H9 (cell line): ENCODE data around the gene BOD1. TPM values are rescaled to one million over a fixed set of nuclear protein-coding genes. Genes with fewer than 3 reads are reported as not detected.

Experiments used
- DNase-seq: peaks from one replicate; pipeline ENCODE4 v3.0.0-alpha.2; 2017
- H2AFZ ChIP-seq: one replicate; pipeline ENCODE4 v1.6.1; 2013; ENCODE audit warnings: mild to moderate bottlenecking, low read length, control low read depth, moderate library complexity
- H2AK5ac ChIP-seq: 2 replicates; pipeline ENCODE4 v1.6.1; 2013; ENCODE audit warnings: low read length, control low read depth, mixed read lengths; ENCODE audit not compliant: insufficient read length
- H2BK120ac ChIP-seq: one replicate; pipeline ENCODE4 v1.6.1; 2013; ENCODE audit warnings: low read depth, mild to moderate bottlenecking, low read length, control low read depth, inconsistent platforms; ENCODE audit not compliant: poor library complexity, severe bottlenecking
- H2BK12ac ChIP-seq: 2 replicates; pipeline ENCODE4 v1.6.1; 2013; ENCODE audit warnings: low read length, control low read depth, mixed read lengths, low read depth; ENCODE audit not compliant: insufficient read length
- H2BK15ac ChIP-seq: 2 replicates; pipeline ENCODE4 v1.6.1; 2013; ENCODE audit warnings: low read depth, low read length, control low read depth
- H2BK20ac ChIP-seq: one replicate; pipeline ENCODE4 v1.6.1; 2013; ENCODE audit warnings: low read depth, mild to moderate bottlenecking, low read length, control low read depth, inconsistent platforms; ENCODE audit not compliant: poor library complexity, severe bottlenecking
- H2BK5ac ChIP-seq: 2 replicates; pipeline ENCODE4 v1.6.1; 2013; ENCODE audit warnings: low read length, control low read depth, mixed read lengths; ENCODE audit not compliant: insufficient read length
- H3K14ac ChIP-seq: 2 replicates; pipeline ENCODE4 v1.6.1; 2013; ENCODE audit warnings: low read length, control low read depth; ENCODE audit not compliant: insufficient read depth
- H3K18ac ChIP-seq: 2 replicates; pipeline ENCODE4 v1.6.1; 2013; ENCODE audit warnings: low read depth, mild to moderate bottlenecking, mixed read lengths, low read length, control low read depth; ENCODE audit not compliant: insufficient read length
- H3K23ac ChIP-seq: 2 replicates; pipeline ENCODE4 v1.6.1; 2013; ENCODE audit warnings: low read length, control low read depth, mixed read lengths, low read depth; ENCODE audit not compliant: insufficient read length
- H3K23me2 ChIP-seq: 2 replicates; pipeline ENCODE4 v1.6.1; 2013; ENCODE audit warnings: low read depth, mild to moderate bottlenecking, mixed read lengths, low read length, control low read depth; ENCODE audit not compliant: insufficient read length, poor library complexity, severe bottlenecking
- H3K27ac ChIP-seq: 2 replicates; pipeline ENCODE4 v1.5.1; 2013; ENCODE audit warnings: low read length, control low read depth, mixed read lengths, low read depth; ENCODE audit not compliant: insufficient read length
- H3K27me3 ChIP-seq: 2 replicates; pipeline ENCODE4 v1.6.1; 2013; ENCODE audit warnings: low read length, control low read depth, inconsistent platforms; ENCODE audit not compliant: insufficient read depth
- H3K4ac ChIP-seq: 2 replicates; pipeline ENCODE4 v1.6.1; 2013; ENCODE audit warnings: low read depth, mild to moderate bottlenecking, control low read depth, inconsistent platforms, low read length, moderate library complexity
- H3K4me1 ChIP-seq: 2 replicates; pipeline ENCODE4 v1.6.1; 2013; ENCODE audit warnings: low read length, control low read depth, inconsistent platforms; ENCODE audit not compliant: insufficient read depth
- H3K4me2 ChIP-seq: 2 replicates; pipeline ENCODE4 v1.6.1; 2013; ENCODE audit warnings: low read length, control low read depth, mixed read lengths; ENCODE audit not compliant: insufficient read length, insufficient read depth
- H3K56ac ChIP-seq: 2 replicates; pipeline ENCODE4 v1.6.1; 2013; ENCODE audit warnings: low read depth, mild to moderate bottlenecking, mixed read lengths, low read length, control low read depth; ENCODE audit not compliant: insufficient read length
- H3K79me1 ChIP-seq: 2 replicates; pipeline ENCODE4 v1.6.1; 2013; ENCODE audit warnings: low read depth, mild to moderate bottlenecking, moderate library complexity, low read length, control low read depth, inconsistent platforms; ENCODE audit not compliant: insufficient read depth, poor library complexity, severe bottlenecking
- H3K79me2 ChIP-seq: 2 replicates; pipeline ENCODE4 v1.6.1; 2013; ENCODE audit warnings: low read length, control low read depth, inconsistent platforms; ENCODE audit not compliant: insufficient read depth
- H3K9ac ChIP-seq: 2 replicates; pipeline ENCODE4 v1.6.1; 2013; ENCODE audit warnings: low read length, control low read depth, mixed read lengths; ENCODE audit not compliant: insufficient read length; ENCODE audit errors: extremely low read depth
- H3K9me3 ChIP-seq: one replicate; pipeline ENCODE4 v1.6.1; 2013; ENCODE audit warnings: low read depth, low read length, inconsistent platforms; ENCODE audit not compliant: control insufficient read depth
- H3T11ph ChIP-seq: one replicate; pipeline ENCODE4 v1.6.1; 2013; ENCODE audit warnings: mild to moderate bottlenecking, low read length, control low read depth, inconsistent platforms
- H4K20me1 ChIP-seq: one replicate; pipeline ENCODE4 v1.6.1; 2013; ENCODE audit not compliant: control insufficient read depth, insufficient read length, insufficient read depth
- H4K5ac ChIP-seq: 2 replicates; pipeline ENCODE4 v1.6.1; 2013; ENCODE audit warnings: low read depth, mild to moderate bottlenecking, mixed read lengths, low read length, control low read depth; ENCODE audit not compliant: insufficient read length
- H4K8ac ChIP-seq: replicated peaks from 2 replicates; pipeline ENCODE4 v1.6.1; 2013; ENCODE audit warnings: low read length, control low read depth, mixed read lengths, low read depth; ENCODE audit not compliant: insufficient read length
- H4K91ac ChIP-seq: 2 replicates; pipeline ENCODE4 v1.6.1; 2013; ENCODE audit warnings: low read depth, mild to moderate bottlenecking, moderate library complexity, mixed read lengths, low read length, control low read depth; ENCODE audit not compliant: insufficient read length
- H3K27ac Mint-ChIP-seq, 3 experiments: 2 replicates in 2 of 3; 3 replicates in 1 of 3; pipeline ENCODE4 v1.8.0; 2020 to 2021; ENCODE audit warnings: mixed read lengths in 3 of 3, mild to moderate bottlenecking in 1 of 3, moderate library complexity in 1 of 3
- H3K27me3 Mint-ChIP-seq: 2 replicates; pipeline ENCODE4 v1.8.0; 2021; ENCODE audit warnings: low read depth, mild to moderate bottlenecking, moderate library complexity, mixed read lengths
- H3K36me3 Mint-ChIP-seq, 3 experiments: 2 replicates in 2 of 3; 3 replicates in 1 of 3; pipeline ENCODE4 v1.8.0; 2020 to 2021; ENCODE audit warnings: low read depth in 3 of 3, mixed read lengths in 3 of 3; ENCODE audit not compliant: insufficient read depth in 1 of 3
- H3K4me1 Mint-ChIP-seq, 2 experiments: 2 replicates each; pipeline ENCODE4 v1.8.0; 2020; ENCODE audit warnings: mixed read lengths in 2 of 2
- H3K4me3 Mint-ChIP-seq, 2 experiments: 2 replicates in 1 of 2; 3 replicates in 1 of 2; pipeline ENCODE4 v1.8.0; 2020 to 2021; ENCODE audit warnings: mild to moderate bottlenecking in 2 of 2, mixed read lengths in 2 of 2, moderate library complexity in 1 of 2
- H3K9me3 Mint-ChIP-seq, 2 experiments: 2 replicates in 1 of 2; 3 replicates in 1 of 2; pipeline ENCODE4 v1.8.0; 2020; ENCODE audit warnings: mild to moderate bottlenecking in 2 of 2, mixed read lengths in 2 of 2, moderate library complexity in 1 of 2
- CTCF ChIP-seq: fragments of 200-600 bp; sonication (generic); conservative IDR thresholded peaks from 3 replicates; pipeline ENCODE4 v1.8.0; 2021; ENCODE audit warnings: antibody characterized with exemption, mild to moderate bottlenecking
- WGBS: extraction: QIAGEN DNeasy Blood & Tissue Kit; methylation state at CpG from one replicate; pipeline ENCODE4 v1.1.7; 2013; ENCODE audit warnings: missing lambda C conversion rate, low lambda C conversion rate, mixed read lengths; ENCODE audit not compliant: insufficient read length; ENCODE audit errors: extremely low coverage; 5-methylcytosine and 5-hydroxymethylcytosine counted together
- total RNA-seq: library from RNA; stranded (reverse); gene quantifications from 2 replicates; pipeline ENCODE4 v1.2.1, GENCODE V29; 2021

Gene BOD1
- total RNA-seq, 1 experiment from 2014 or later, result 121 TPM

GRCh38 chr5:173618927-173619519, 2.6 kb upstream of the BOD1 start:
- no peak overlapping the region for H2BK20ac ChIP-seq
- H4K20me1 ChIP-seq, result no peaks in the 10 kb centered on the region
- no peak overlapping the region for H2BK15ac ChIP-seq
- H3K56ac ChIP-seq, result no peak overlapping the region
- no peak overlapping the region for H3K18ac ChIP-seq
- TF ChIP-seq CTCF, result peak; percentile 81
- H2BK12ac ChIP-seq, result no peak overlapping the region
- Mint-ChIP-seq H3K9me3 (no peaks in the 10 kb centered on the region), H3K4me3 (no peak overlapping the region), H3K36me3 (peaks cover 2 to 5% (median 4%) of the 10 kb centered on the region in 3 experiments; a peak in 5 of 7 replicates), H3K4me1 (peaks cover 33 to 40% of the 10 kb centered on the region in 2 experiments), H3K27me3 (no peaks in the 10 kb centered on the region), H3K27ac (no peak overlapping the region; a peak in 1 of 7 replicates)
- H3K4me1 ChIP-seq, result peaks cover 2% of the 10 kb centered on the region; the same call in 1 of the 2 replicates
- no peak overlapping the region for H3K27ac ChIP-seq
- no peaks in the 10 kb centered on the region for H3K9me3 ChIP-seq
- H3K79me1 ChIP-seq, result no peaks in the 10 kb centered on the region
- H3K4ac ChIP-seq, result no peak overlapping the region
- H4K8ac ChIP-seq, result no peak overlapping the region
- H3K9ac ChIP-seq, result no peak overlapping the region
- no peak overlapping the region for H3K23ac ChIP-seq
- H3K27me3 ChIP-seq, result no peaks in the 10 kb centered on the region
- no peak overlapping the region for H2AK5ac ChIP-seq
- WGBS, result no CpG with 5 or more reads among the region's 7 CpGs
- H3T11ph ChIP-seq, result no peak overlapping the region
- H3K79me2 ChIP-seq, result peaks cover 17% of the 10 kb centered on the region
- no peak overlapping the region for H2BK120ac ChIP-seq
- peaks cover 4% of the 10 kb centered on the region for H3K23me2 ChIP-seq
- no peak overlapping the region for H3K4me2 ChIP-seq
- no peak for DNase-seq
- H2BK5ac ChIP-seq, result no peak overlapping the region
- H4K91ac ChIP-seq, result no peak overlapping the region
- H3K14ac ChIP-seq, result no peak overlapping the region
- no peak overlapping the region for H2AFZ ChIP-seq
- no peak overlapping the region for H4K5ac ChIP-seq
